DND-41 (cell line): ENCODE results near the gene RRAGD.

Experiments
- ATAC-seq: fragments of 200-7000 bp; cut with Tn5 transposase; 3 replicates; pipeline ENCODE4 v1.9.1; 2021; ENCODE audit warnings: low read depth; ENCODE audit not compliant: insufficient read depth
- DNase-seq: peaks from one replicate; pipeline ENCODE4 v3.0.0-alpha.2; 2020
- H2AFZ ChIP-seq: 2 replicates; pipeline ENCODE4 v1.6.0; 2012; ENCODE audit warnings: low read depth, low read length
- H3K27ac ChIP-seq: 2 replicates; pipeline ENCODE4 v1.5.1; 2012; ENCODE audit warnings: low read length, inconsistent platforms
- H3K27me3 ChIP-seq: fragments of 200-600 bp; sonication (generic); 2 replicates; pipeline ENCODE4 v1.6.0; 2012; ENCODE audit warnings: low read length, mild to moderate bottlenecking, inconsistent platforms; ENCODE audit not compliant: insufficient read depth, poor library complexity
- H3K36me3 ChIP-seq: 2 replicates; pipeline ENCODE4 v1.5.1; 2012; ENCODE audit warnings: low read length, inconsistent platforms; ENCODE audit not compliant: insufficient read depth
- H3K4me1 ChIP-seq: 2 replicates; pipeline ENCODE4 v1.5.1; 2012; ENCODE audit warnings: mild to moderate bottlenecking, low read length; ENCODE audit not compliant: insufficient read depth
- H3K4me2 ChIP-seq: 2 replicates; pipeline ENCODE4 v1.6.0; 2012; ENCODE audit warnings: mild to moderate bottlenecking, moderate library complexity, low read length, inconsistent platforms; ENCODE audit not compliant: insufficient read depth
- H3K4me3 ChIP-seq, 2 experiments: fragments of 200-600 bp in 1 of 2; shearing (Covaris generic) in 1 of 2; 2 replicates each; pipeline ENCODE4 v1.5.1; 2012 to 2016; ENCODE audit warnings: inconsistent platforms in 2 of 2, low read length in 2 of 2, mild to moderate bottlenecking in 2 of 2, low read depth in 1 of 2, moderate library complexity in 1 of 2
- H3K79me2 ChIP-seq: 2 replicates; pipeline ENCODE4 v1.6.0; 2012; ENCODE audit warnings: low read length, inconsistent platforms; ENCODE audit not compliant: insufficient read depth
- H3K9ac ChIP-seq: 2 replicates; pipeline ENCODE4 v1.6.0; 2012; ENCODE audit warnings: low read depth, mild to moderate bottlenecking, inconsistent platforms, low read length, moderate library complexity
- H3K9me3 ChIP-seq: 2 replicates; pipeline ENCODE4 v1.5.1; 2012; ENCODE audit warnings: low read length, moderate library complexity, mild to moderate bottlenecking, inconsistent platforms; ENCODE audit not compliant: insufficient read depth, severe bottlenecking
- H4K20me1 ChIP-seq: 2 replicates; pipeline ENCODE4 v1.6.0; 2012; ENCODE audit warnings: low read length; ENCODE audit not compliant: insufficient read depth
- EZH2 ChIP-seq: IDR thresholded peaks from 3 replicates; pipeline ENCODE4 v1.6.1; 2012; ENCODE audit warnings: borderline replicate concordance, low read depth, mild to moderate bottlenecking, moderate library complexity, low read length, inconsistent platforms; ENCODE audit not compliant: severe bottlenecking
- TF ChIP-seq, protein P1 (sequence below): IDR thresholded peaks from 2 replicates; pipeline ENCODE4 v1.5.1; 2012; ENCODE audit warnings: borderline replicate concordance, low read length, moderate library complexity, mild to moderate bottlenecking; ENCODE audit not compliant: poor library complexity, severe bottlenecking; ENCODE audit errors: extremely low read depth

The RRAGD gene

DNA sequence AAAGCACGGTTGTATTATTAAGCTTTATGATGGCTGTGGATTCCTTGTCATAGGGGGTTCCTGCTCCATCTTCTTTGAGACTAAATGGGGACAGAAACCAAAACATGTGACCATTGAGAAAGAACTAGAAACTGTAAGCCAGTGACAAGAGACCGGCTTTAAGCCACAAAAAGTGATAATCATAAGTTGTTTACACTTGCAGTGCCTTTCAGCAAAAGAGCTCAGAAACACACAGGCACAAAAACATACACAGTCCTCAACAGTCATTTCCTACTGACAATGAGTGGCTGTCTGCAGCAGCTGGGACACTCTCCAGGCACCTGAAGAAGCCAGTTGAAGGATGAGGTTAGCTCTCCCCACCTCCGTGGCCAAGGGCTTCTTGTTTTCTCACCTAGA is 39.6 kb downstream of the RRAGD start:
- no peak overlapping the region for H2AFZ ChIP-seq
- H3K79me2 ChIP-seq = no peaks in the 10 kb centered on the region
- no peaks in the 10 kb centered on the region for H3K27me3 ChIP-seq
- ATAC-seq (peak; percentile 49), DNase-seq (peak; percentile 61)
- peak overlapping the region; percentile 33 for H3K4me2 ChIP-seq
- H3K9me3 ChIP-seq = no peaks in the 10 kb centered on the region
- no peak overlapping the region for H3K4me3 ChIP-seq
- peaks cover 43% of the 10 kb centered on the region for H3K4me1 ChIP-seq
- H3K27ac ChIP-seq = peak overlapping the region; percentile 80
- H3K9ac ChIP-seq = peak overlapping the region; percentile 33
- peaks cover 30% of the 10 kb centered on the region for H3K36me3 ChIP-seq
- no peak for TF ChIP-seq EZH2
- TF ChIP-seq, protein P1, sequence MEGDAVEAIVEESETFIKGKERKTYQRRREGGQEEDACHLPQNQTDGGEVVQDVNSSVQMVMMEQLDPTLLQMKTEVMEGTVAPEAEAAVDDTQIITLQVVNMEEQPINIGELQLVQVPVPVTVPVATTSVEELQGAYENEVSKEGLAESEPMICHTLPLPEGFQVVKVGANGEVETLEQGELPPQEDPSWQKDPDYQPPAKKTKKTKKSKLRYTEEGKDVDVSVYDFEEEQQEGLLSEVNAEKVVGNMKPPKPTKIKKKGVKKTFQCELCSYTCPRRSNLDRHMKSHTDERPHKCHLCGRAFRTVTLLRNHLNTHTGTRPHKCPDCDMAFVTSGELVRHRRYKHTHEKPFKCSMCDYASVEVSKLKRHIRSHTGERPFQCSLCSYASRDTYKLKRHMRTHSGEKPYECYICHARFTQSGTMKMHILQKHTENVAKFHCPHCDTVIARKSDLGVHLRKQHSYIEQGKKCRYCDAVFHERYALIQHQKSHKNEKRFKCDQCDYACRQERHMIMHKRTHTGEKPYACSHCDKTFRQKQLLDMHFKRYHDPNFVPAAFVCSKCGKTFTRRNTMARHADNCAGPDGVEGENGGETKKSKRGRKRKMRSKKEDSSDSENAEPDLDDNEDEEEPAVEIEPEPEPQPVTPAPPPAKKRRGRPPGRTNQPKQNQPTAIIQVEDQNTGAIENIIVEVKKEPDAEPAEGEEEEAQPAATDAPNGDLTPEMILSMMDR = no peak
- 0 out of 2 replicates have a peak, but pooled peaks cover 2% of the 10 kb centered on the region for H4K20me1 ChIP-seq

- Histone ChIP-seq H3K9ac (peak overlapping the region; percentile 33), H2AFZ (no peak overlapping the region), H3K4me1 (peaks cover 43% of the 10 kb centered on the region), H3K27ac (peak overlapping the region; percentile 80), H3K4me3 (no peak overlapping the region), H3K79me2 (no peaks in the 10 kb centered on the region), H3K36me3 (peaks cover 30% of the 10 kb centered on the region), H3K9me3 (no peaks in the 10 kb centered on the region), H3K4me2 (peak overlapping the region; percentile 33), H4K20me1 (0 out of 2 replicates have a peak, but pooled peaks cover 2% of the 10 kb centered on the region), H3K27me3 (no peaks in the 10 kb centered on the region)
- DNase-seq = peak; percentile 84
- TF ChIP-seq, protein P1 = peak; percentile 98
- TF ChIP-seq EZH2 = no peak
- peak; percentile 79 for ATAC-seq
These were observed 40.1 kb downstream of the RRAGD start for GRCh38 chr6:89371849-89372505.

DNA sequence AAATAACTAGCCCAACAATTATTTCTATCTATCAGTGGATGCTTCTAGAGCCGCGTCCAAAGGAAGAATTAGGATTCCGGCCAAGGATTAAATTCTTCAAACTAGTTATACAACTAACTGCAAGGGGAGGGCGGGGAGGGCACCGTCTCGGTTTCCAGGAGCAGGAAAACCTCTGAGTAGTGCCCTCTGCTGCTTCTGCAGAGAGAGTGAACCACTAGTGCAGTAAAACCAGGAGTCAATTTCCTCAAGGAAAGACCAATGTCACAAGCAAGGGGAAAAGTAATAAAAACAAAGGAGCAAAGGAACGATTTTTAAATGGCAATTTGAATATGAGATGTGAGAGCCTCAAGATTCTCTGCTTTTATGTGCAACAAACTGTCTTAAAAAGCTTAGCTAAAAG is 43.1 kb downstream of the RRAGD start:
- no peak for ATAC-seq

More for the DNA sequence above, 43.1 kb downstream of the RRAGD start:
- TF ChIP-seq EZH2 = no peak
- TF ChIP-seq, protein P1 = no peak
- Histone ChIP-seq H3K27me3 (no peaks in the 10 kb centered on the region), H3K4me1 (peaks cover 31% of the 10 kb centered on the region), H3K4me3 (no peak overlapping the region), H3K9ac (no peak overlapping the region), H2AFZ (no peak overlapping the region), H4K20me1 (no peaks in the 10 kb centered on the region), H3K79me2 (no peaks in the 10 kb centered on the region), H3K9me3 (no peaks in the 10 kb centered on the region), H3K4me2 (no peak overlapping the region), H3K36me3 (peaks cover 31% of the 10 kb centered on the region), H3K27ac (peak overlapping the region; percentile 14; the same call in 1 of the 2 replicates)
- DNase-seq = no peak
